Naive B cell (primary cell): Measurements from ENCODE around the gene EPHA4. TPM values are rescaled to one million over a fixed set of nuclear protein-coding genes. Genes with fewer than 3 reads are reported as not detected.
A peak's percentile ranks its signal among the peaks of the same experiment; 100 is the strongest.

Experiments
- ATAC-seq, 2 donors: fragments of 150-1000 bp; cut with Tn5 transposase; 2 replicates each; pipeline ENCODE4 v1.10.0; 2021; ENCODE audit warnings: low read depth in 2 of 2, mild to moderate bottlenecking in 2 of 2, moderate library complexity in 2 of 2
- DNase-seq: peaks from one replicate; pipeline ENCODE4 v3.0.0; 2022
- H3K27ac Mint-ChIP-seq, 6 donors: one replicate each; pipeline ENCODE4 v1.8.0; 2020 to 2022; ENCODE audit warnings: mild to moderate bottlenecking in 6 of 6, mixed read lengths in 6 of 6, moderate library complexity in 5 of 6, inconsistent platforms in 2 of 6
- H3K27me3 Mint-ChIP-seq, 3 donors: one replicate each; pipeline ENCODE4 v1.8.0; 2021 to 2022; ENCODE audit warnings: mixed read lengths in 3 of 3, mild to moderate bottlenecking in 1 of 3
- H3K36me3 Mint-ChIP-seq, 2 donors: one replicate each; pipeline ENCODE4 v1.8.0; 2020 to 2022; ENCODE audit warnings: mixed read lengths in 2 of 2, inconsistent platforms in 1 of 2, mild to moderate bottlenecking in 1 of 2
- H3K4me1 Mint-ChIP-seq, 3 donors: one replicate each; pipeline ENCODE4 v1.8.0; 2020 to 2022; ENCODE audit warnings: mixed read lengths in 3 of 3, inconsistent platforms in 1 of 3, mild to moderate bottlenecking in 1 of 3, moderate library complexity in 1 of 3
- H3K4me3 Mint-ChIP-seq, 8 donors: one replicate each; pipeline ENCODE4 v1.8.0; 2020 to 2022; ENCODE audit warnings: mild to moderate bottlenecking in 8 of 8, mixed read lengths in 8 of 8, moderate library complexity in 8 of 8, inconsistent platforms in 2 of 8
- H3K9me3 Mint-ChIP-seq, 7 donors: one replicate each; pipeline ENCODE4 v1.8.0; 2020 to 2022; ENCODE audit warnings: mixed read lengths in 7 of 7, mild to moderate bottlenecking in 5 of 7, inconsistent platforms in 2 of 7, moderate library complexity in 1 of 7
- polyA plus RNA-seq, 6 donors: library from polyadenylated mRNA; unstranded; fragments of 300-500 nt; fragmentation: Illumina TruSeq; gene quantifications; one replicate each; pipeline ENCODE4 v1.2.3, GENCODE V29; 2021; ENCODE audit warnings: low read depth in 6 of 6

Gene EPHA4
- polyA plus RNA-seq, 6 donors from 2014 or later = 0.84 to 14.3 (median 5.4) TPM

- H3K9me3 Mint-ChIP-seq = peaks cover 0 to 3% (median 0%) of the 10 kb centered on the region in 7 donors
- H3K27me3 Mint-ChIP-seq = peaks cover 46 to 53% (median 49%) of the 10 kb centered on the region in 3 donors
- DNase-seq (no peak), ATAC-seq (no peak)
- H3K36me3 Mint-ChIP-seq = no peaks in the 10 kb centered on the region
- H3K4me3 Mint-ChIP-seq = peak overlapping the region in 7 of 8 donors; percentile 31 to 91 (median 57)
- peak overlapping the region in 2 of 6 donors; percentile 70 to 87 for H3K27ac Mint-ChIP-seq
- H3K4me1 Mint-ChIP-seq = peaks cover 29 to 46% (median 32%) of the 10 kb centered on the region in 3 donors
Observed at GRCh38 chr2:221569425-221569845, 2.7 kb downstream of the EPHA4 start.

- ATAC-seq = no peak
- H3K9me3 Mint-ChIP-seq = peaks cover 0 to 3% (median 0%) of the 10 kb centered on the region in 7 donors
- peaks cover 0 to 9% of the 10 kb centered on the region in 2 donors for H3K36me3 Mint-ChIP-seq
- H3K4me1 Mint-ChIP-seq = peaks cover 22 to 35% (median 23%) of the 10 kb centered on the region in 3 donors
- H3K27ac Mint-ChIP-seq = peak overlapping the region in 1 of 6 donors; percentile 13
- peaks cover 42 to 52% (median 45%) of the 10 kb centered on the region in 3 donors for H3K27me3 Mint-ChIP-seq
- H3K4me3 Mint-ChIP-seq = peak overlapping the region in 1 of 8 donors; percentile 91
- no peak for DNase-seq
Observed at GRCh38 chr2:221568299-221568698, 3.8 kb downstream of the EPHA4 start.

- peaks cover 22 to 33% (median 23%) of the 10 kb centered on the region in 3 donors for H3K4me1 Mint-ChIP-seq
- no peak for ATAC-seq
- H3K27me3 Mint-ChIP-seq = peaks cover 42 to 52% (median 45%) of the 10 kb centered on the region in 3 donors
- peaks cover 5 to 9% of the 10 kb centered on the region in 2 donors for H3K36me3 Mint-ChIP-seq
- H3K9me3 Mint-ChIP-seq = peaks cover 0 to 3% (median 0%) of the 10 kb centered on the region in 7 donors
- no peak for DNase-seq
- no peak overlapping the region for H3K27ac Mint-ChIP-seq
- peak overlapping the region in 1 of 8 donors; percentile 91 for H3K4me3 Mint-ChIP-seq
Observed at GRCh38 chr2:221567809-221568208, 4.3 kb downstream of the EPHA4 start.

GRCh38 chr2:221567231-221567760, 4.8 kb downstream of the EPHA4 start:
- Mint-ChIP-seq H3K4me1 (peaks cover 22 to 30% (median 23%) of the 10 kb centered on the region in 3 donors), H3K27ac (no peak overlapping the region), H3K27me3 (peaks cover 42 to 52% (median 45%) of the 10 kb centered on the region in 3 donors), H3K9me3 (peaks cover 0 to 3% (median 0%) of the 10 kb centered on the region in 7 donors), H3K36me3 (peaks cover 5 to 9% of the 10 kb centered on the region in 2 donors), H3K4me3 (no peak overlapping the region)
- ATAC-seq = no peak
- no peak for DNase-seq

- Mint-ChIP-seq H3K27me3 (peaks cover 16 to 33% (median 20%) of the 10 kb centered on the region in 3 donors), H3K27ac (no peak overlapping the region), H3K36me3 (peaks cover 5 to 9% of the 10 kb centered on the region in 2 donors), H3K4me3 (no peak overlapping the region), H3K4me1 (peaks cover 8 to 14% (median 12%) of the 10 kb centered on the region in 3 donors), H3K9me3 (no peaks in the 10 kb centered on the region)
- DNase-seq = no peak
- no peak for ATAC-seq
Observed at GRCh38 chr2:221563270-221563985, 8.7 kb downstream of the EPHA4 start.

GRCh38 chr2:221562226-221562625, 9.9 kb downstream of the EPHA4 start:
- no peaks in the 10 kb centered on the region for H3K9me3 Mint-ChIP-seq
- H3K27me3 Mint-ChIP-seq = peaks cover 14 to 21% (median 17%) of the 10 kb centered on the region in 3 donors
- DNase-seq = no peak
- H3K36me3 Mint-ChIP-seq = peaks cover 5 to 9% of the 10 kb centered on the region in 2 donors
- H3K27ac Mint-ChIP-seq = peak overlapping the region in 1 of 6 donors; percentile 28
- peaks cover 9 to 17% (median 16%) of the 10 kb centered on the region in 3 donors for H3K4me1 Mint-ChIP-seq
- ATAC-seq = no peak
- no peak overlapping the region for H3K4me3 Mint-ChIP-seq

GRCh38 chr2:221561770-221562169, 10.3 kb downstream of the EPHA4 start:
- ATAC-seq (no peak), DNase-seq (no peak)
- peaks cover 12 to 17% (median 13%) of the 10 kb centered on the region in 3 donors for H3K27me3 Mint-ChIP-seq
- no peaks in the 10 kb centered on the region for H3K9me3 Mint-ChIP-seq
- H3K4me1 Mint-ChIP-seq = peaks cover 9 to 17% (median 16%) of the 10 kb centered on the region in 3 donors
- H3K27ac Mint-ChIP-seq = no peak overlapping the region
- H3K4me3 Mint-ChIP-seq = no peak overlapping the region
- peaks cover 5 to 9% of the 10 kb centered on the region in 2 donors for H3K36me3 Mint-ChIP-seq

GRCh38 chr2:221559991-221560390, 12.1 kb downstream of the EPHA4 start:
- no peak for ATAC-seq
- Mint-ChIP-seq H3K27ac (peak overlapping the region in 2 of 6 donors; percentile 36 to 55), H3K9me3 (no peaks in the 10 kb centered on the region), H3K27me3 (peaks cover 6 to 8% (median 8%) of the 10 kb centered on the region in 3 donors), H3K4me1 (peaks cover 15 to 25% (median 19%) of the 10 kb centered on the region in 3 donors), H3K4me3 (peak overlapping the region in 2 of 8 donors; percentile 66), H3K36me3 (peaks cover 5 to 9% of the 10 kb centered on the region in 2 donors)
- DNase-seq = no peak

- ATAC-seq (no peak), DNase-seq (no peak)
- Mint-ChIP-seq H3K9me3 (no peaks in the 10 kb centered on the region), H3K27me3 (no peaks in the 10 kb centered on the region), H3K4me3 (no peak overlapping the region), H3K27ac (no peak overlapping the region), H3K36me3 (peaks cover 0 to 3% of the 10 kb centered on the region in 2 donors), H3K4me1 (peaks cover 22 to 33% (median 25%) of the 10 kb centered on the region in 3 donors)
Observed at GRCh38 chr2:221558107-221558506, 14.0 kb downstream of the EPHA4 start.

GRCh38 chr2:221555494-221555846, 16.6 kb downstream of the EPHA4 start:
- Mint-ChIP-seq H3K27ac (peak overlapping the region in 5 of 6 donors; percentile 78 to 92 (median 84)), H3K9me3 (no peaks in the 10 kb centered on the region), H3K4me1 (peaks cover 30 to 39% (median 33%) of the 10 kb centered on the region in 3 donors), H3K27me3 (no peaks in the 10 kb centered on the region), H3K36me3 (no peaks in the 10 kb centered on the region), H3K4me3 (peak overlapping the region; percentile 11 to 91 (median 77))
- no peak for DNase-seq
- peak; percentile 9 to 18 for ATAC-seq

- DNase-seq = peak; percentile 65
- Mint-ChIP-seq H3K9me3 (no peaks in the 10 kb centered on the region), H3K27me3 (no peaks in the 10 kb centered on the region), H3K4me1 (peaks cover 30 to 36% (median 33%) of the 10 kb centered on the region in 3 donors), H3K27ac (peak overlapping the region in 5 of 6 donors; percentile 78 to 92 (median 84)), H3K4me3 (peak overlapping the region; percentile 11 to 91 (median 77)), H3K36me3 (no peaks in the 10 kb centered on the region)
- peak; percentile 97 for ATAC-seq
Observed at GRCh38 chr2:221554769-221555493, 17.2 kb downstream of the EPHA4 start.

- Mint-ChIP-seq H3K27ac (peak overlapping the region in 2 of 6 donors; percentile 39 to 57), H3K36me3 (no peaks in the 10 kb centered on the region), H3K4me3 (no peak overlapping the region), H3K4me1 (peaks cover 22 to 24% (median 24%) of the 10 kb centered on the region in 3 donors), H3K9me3 (no peaks in the 10 kb centered on the region), H3K27me3 (no peaks in the 10 kb centered on the region)
- no peak for ATAC-seq
- no peak for DNase-seq
Observed at GRCh38 chr2:221553333-221553732, 18.8 kb downstream of the EPHA4 start.

- H3K36me3 Mint-ChIP-seq = no peaks in the 10 kb centered on the region
- no peaks in the 10 kb centered on the region for H3K9me3 Mint-ChIP-seq
- ATAC-seq (no peak), DNase-seq (no peak)
- peaks cover 17 to 24% (median 23%) of the 10 kb centered on the region in 3 donors for H3K4me1 Mint-ChIP-seq
- peak overlapping the region in 1 of 8 donors; percentile 53 for H3K4me3 Mint-ChIP-seq
- no peaks in the 10 kb centered on the region for H3K27me3 Mint-ChIP-seq
- no peak overlapping the region for H3K27ac Mint-ChIP-seq
Observed at GRCh38 chr2:221552291-221552690, 19.8 kb downstream of the EPHA4 start.
